ENCODE data around the gene PPP1R2B.
A peak's percentile ranks its signal among the peaks of the same experiment; 100 is the strongest.

The PPP1R2B gene

GRCh38 chr5:156834916-156835315 is 15.2 kb upstream of the PPP1R2B start:
- TF ChIP-seq EZH2phosphoT487 (IDR thresholded peaks at IDR 0.05; ENCODE audit: low read length) (no peak), EZH2 (optimal IDR thresholded peaks at IDR 0.05; ENCODE audit: low read depth, low read length) (no peak)
- TF ChIP-seq, protein P1, sequence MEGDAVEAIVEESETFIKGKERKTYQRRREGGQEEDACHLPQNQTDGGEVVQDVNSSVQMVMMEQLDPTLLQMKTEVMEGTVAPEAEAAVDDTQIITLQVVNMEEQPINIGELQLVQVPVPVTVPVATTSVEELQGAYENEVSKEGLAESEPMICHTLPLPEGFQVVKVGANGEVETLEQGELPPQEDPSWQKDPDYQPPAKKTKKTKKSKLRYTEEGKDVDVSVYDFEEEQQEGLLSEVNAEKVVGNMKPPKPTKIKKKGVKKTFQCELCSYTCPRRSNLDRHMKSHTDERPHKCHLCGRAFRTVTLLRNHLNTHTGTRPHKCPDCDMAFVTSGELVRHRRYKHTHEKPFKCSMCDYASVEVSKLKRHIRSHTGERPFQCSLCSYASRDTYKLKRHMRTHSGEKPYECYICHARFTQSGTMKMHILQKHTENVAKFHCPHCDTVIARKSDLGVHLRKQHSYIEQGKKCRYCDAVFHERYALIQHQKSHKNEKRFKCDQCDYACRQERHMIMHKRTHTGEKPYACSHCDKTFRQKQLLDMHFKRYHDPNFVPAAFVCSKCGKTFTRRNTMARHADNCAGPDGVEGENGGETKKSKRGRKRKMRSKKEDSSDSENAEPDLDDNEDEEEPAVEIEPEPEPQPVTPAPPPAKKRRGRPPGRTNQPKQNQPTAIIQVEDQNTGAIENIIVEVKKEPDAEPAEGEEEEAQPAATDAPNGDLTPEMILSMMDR (IDR thresholded peaks at IDR 0.05; ENCODE audit: low read length): no peak
- H3K4me1 ChIP-seq (ENCODE audit: low read length): 0 out of 2 replicates have a peak, but pooled peaks cover 8% of the 10 kb centered on the region
- no peak for DNase-seq

DNA sequence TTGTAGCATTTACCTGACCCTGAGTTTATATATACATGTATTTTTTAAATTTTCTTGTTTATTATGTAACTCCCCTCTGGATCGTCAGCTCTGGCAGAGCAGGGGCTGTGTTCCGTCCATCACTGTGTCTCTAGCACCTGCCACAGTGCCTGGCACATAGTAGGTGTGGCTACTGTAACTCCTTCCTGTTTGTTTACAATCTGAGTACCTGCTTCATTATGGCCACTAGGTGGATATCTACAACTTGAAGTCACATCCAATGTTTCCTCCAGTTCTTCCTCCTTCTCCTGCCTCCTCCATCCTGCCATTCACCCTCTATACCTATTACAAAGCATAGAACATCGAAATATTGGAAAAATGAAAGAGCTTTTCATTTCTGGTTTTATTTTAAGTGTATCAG is 14.2 kb upstream of the PPP1R2B start:
- H3K79me2 ChIP-seq (ENCODE audit: low read length): no peaks in the 10 kb centered on the region
- no peaks in the 10 kb centered on the region for H4K20me1 ChIP-seq (ENCODE audit: insufficient read depth, low read length)
- no peak overlapping the region for H3K4me3 ChIP-seq (ENCODE audit: low read length)
- H2AFZ ChIP-seq (ENCODE audit: low read length): no peak overlapping the region
- H3K9me3 ChIP-seq (replicated peaks; ENCODE audit: insufficient read depth, low read length): no peaks in the 10 kb centered on the region
- H3K27me3 ChIP-seq (replicated peaks; ENCODE audit: insufficient read depth, low read length): no peaks in the 10 kb centered on the region
- TF ChIP-seq, protein P1 (IDR thresholded peaks at IDR 0.05; ENCODE audit: low read length): peak; percentile 58
- TF ChIP-seq EZH2 (optimal IDR thresholded peaks at IDR 0.05; ENCODE audit: low read depth, low read length): no peak
- no peaks in the 10 kb centered on the region for H3F3A ChIP-seq (ENCODE audit: insufficient read depth, low read length)
- no peak overlapping the region for H3K9ac ChIP-seq (ENCODE audit: low read length)
- peak; percentile 48 for DNase-seq
- H3K4me1 ChIP-seq (ENCODE audit: low read length): 0 out of 2 replicates have a peak, but pooled peaks cover 8% of the 10 kb centered on the region
- H3K27ac ChIP-seq (ENCODE audit: low read length): no peak overlapping the region
- no peak overlapping the region for H3K4me2 ChIP-seq (ENCODE audit: low read depth, low read length)
- no peaks in the 10 kb centered on the region for H3K36me3 ChIP-seq (replicated peaks; ENCODE audit: insufficient read depth, low read length)
- no peaks in the 10 kb centered on the region for H3K9me2 ChIP-seq (replicated peaks; ENCODE audit: insufficient read depth, low read length)

More at GRCh38 chr5:156834916-156835315, 15.2 kb upstream of the PPP1R2B start:
- H3K36me3 ChIP-seq (replicated peaks; ENCODE audit: insufficient read depth, low read length): no peaks in the 10 kb centered on the region
- no peak overlapping the region for H3K9ac ChIP-seq (ENCODE audit: low read length)
- no peaks in the 10 kb centered on the region for H3K27me3 ChIP-seq (replicated peaks; ENCODE audit: insufficient read depth, low read length)
- no peaks in the 10 kb centered on the region for H3F3A ChIP-seq (ENCODE audit: insufficient read depth, low read length)
- no peaks in the 10 kb centered on the region for H4K20me1 ChIP-seq (ENCODE audit: insufficient read depth, low read length)
- H3K4me3 ChIP-seq (ENCODE audit: low read length): no peak overlapping the region
- H3K27ac ChIP-seq (ENCODE audit: low read length): no peak overlapping the region
- H3K79me2 ChIP-seq (ENCODE audit: low read length): no peaks in the 10 kb centered on the region
- H3K4me2 ChIP-seq (ENCODE audit: low read depth, low read length): no peak overlapping the region
- H2AFZ ChIP-seq (ENCODE audit: low read length): peak overlapping the region; percentile 32; the same call in 1 of the 2 replicates
- H3K9me2 ChIP-seq (replicated peaks; ENCODE audit: insufficient read depth, low read length): no peaks in the 10 kb centered on the region
- H3K9me3 ChIP-seq (replicated peaks; ENCODE audit: insufficient read depth, low read length): no peaks in the 10 kb centered on the region

GRCh38 chr5:156836846-156837245 is 13.2 kb upstream of the PPP1R2B start:
- Histone ChIP-seq H3K9ac (ENCODE audit: low read length) (no peak overlapping the region), H3K9me3 (replicated peaks; ENCODE audit: insufficient read depth, low read length) (no peaks in the 10 kb centered on the region), H3K27me3 (replicated peaks; ENCODE audit: insufficient read depth, low read length) (no peaks in the 10 kb centered on the region), H2AFZ (ENCODE audit: low read length) (no peak overlapping the region), H3K27ac (ENCODE audit: low read length) (no peak overlapping the region), H3K36me3 (replicated peaks; ENCODE audit: insufficient read depth, low read length) (no peaks in the 10 kb centered on the region), H3K79me2 (ENCODE audit: low read length) (no peaks in the 10 kb centered on the region), H3K4me2 (ENCODE audit: low read depth, low read length) (no peak overlapping the region), H3F3A (ENCODE audit: insufficient read depth, low read length) (no peaks in the 10 kb centered on the region), H3K4me3 (ENCODE audit: low read length) (no peak overlapping the region), H4K20me1 (ENCODE audit: insufficient read depth, low read length) (no peaks in the 10 kb centered on the region), H3K4me1 (ENCODE audit: low read length) (0 out of 2 replicates have a peak, but pooled peaks cover 8% of the 10 kb centered on the region), H3K9me2 (replicated peaks; ENCODE audit: insufficient read depth, low read length) (no peaks in the 10 kb centered on the region)
- no peak for DNase-seq
- no peak for TF ChIP-seq EZH2phosphoT487 (IDR thresholded peaks at IDR 0.05; ENCODE audit: low read length)

GRCh38 chr5:156838961-156839360 is 11.1 kb upstream of the PPP1R2B start:
- DNase-seq: no peak
- H3F3A ChIP-seq (ENCODE audit: insufficient read depth, low read length): no peaks in the 10 kb centered on the region
- no peak overlapping the region for H3K4me3 ChIP-seq (ENCODE audit: low read length)
- H3K9me3 ChIP-seq (replicated peaks; ENCODE audit: insufficient read depth, low read length): no peaks in the 10 kb centered on the region
- H3K27me3 ChIP-seq (replicated peaks; ENCODE audit: insufficient read depth, low read length): no peaks in the 10 kb centered on the region
- no peaks in the 10 kb centered on the region for H3K79me2 ChIP-seq (ENCODE audit: low read length)
- H3K36me3 ChIP-seq (replicated peaks; ENCODE audit: insufficient read depth, low read length): no peaks in the 10 kb centered on the region
- no peaks in the 10 kb centered on the region for H3K9me2 ChIP-seq (replicated peaks; ENCODE audit: insufficient read depth, low read length)
- TF ChIP-seq, protein P1 (IDR thresholded peaks at IDR 0.05; ENCODE audit: low read length): no peak
- TF ChIP-seq EZH2 (optimal IDR thresholded peaks at IDR 0.05; ENCODE audit: low read depth, low read length) (no peak), EZH2phosphoT487 (IDR thresholded peaks at IDR 0.05; ENCODE audit: low read length) (no peak)
- no peak overlapping the region for H3K27ac ChIP-seq (ENCODE audit: low read length)
- H2AFZ ChIP-seq (ENCODE audit: low read length): no peak overlapping the region
- H3K4me1 ChIP-seq (ENCODE audit: low read length): 0 out of 2 replicates have a peak, but pooled peaks cover 8% of the 10 kb centered on the region
- no peak overlapping the region for H3K4me2 ChIP-seq (ENCODE audit: low read depth, low read length)
- H3K9ac ChIP-seq (ENCODE audit: low read length): no peak overlapping the region
- no peaks in the 10 kb centered on the region for H4K20me1 ChIP-seq (ENCODE audit: insufficient read depth, low read length)

Measured in MM.1S (cell line).